ENCODE data around the gene VHLL. TPM values are rescaled to one million over a fixed set of nuclear protein-coding genes. Genes with fewer than 3 reads are reported as not detected.

VHLL gene
- total and polyA plus RNA-seq, 10 of the 15 experiments (the other 5 are each of a cell fraction or from before 2014, with no cell fraction given) = 0.23 TPM; not detected in 9

DNA sequence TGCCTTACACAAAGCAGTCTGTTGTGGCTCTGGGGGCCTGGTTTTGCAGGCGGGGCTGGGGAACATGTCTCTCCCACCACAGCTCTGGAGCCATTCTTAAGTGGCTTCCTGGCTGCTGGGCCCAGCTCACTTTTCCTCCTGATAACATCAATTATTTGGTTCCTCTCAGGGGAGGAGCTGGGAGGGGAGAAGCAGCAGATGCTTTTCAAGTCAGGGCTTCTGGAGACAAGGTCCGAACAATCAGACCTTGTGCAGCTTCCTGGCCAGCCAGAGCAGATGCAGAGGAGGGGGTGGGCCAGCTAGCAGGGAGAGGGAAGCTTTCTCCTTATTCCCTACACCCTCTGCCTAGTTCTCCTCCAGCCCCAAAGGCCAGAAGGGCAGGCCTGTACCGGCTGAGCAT is 47.6 kb downstream of the VHLL start (continued):
- TF ChIP-seq, protein P1, sequence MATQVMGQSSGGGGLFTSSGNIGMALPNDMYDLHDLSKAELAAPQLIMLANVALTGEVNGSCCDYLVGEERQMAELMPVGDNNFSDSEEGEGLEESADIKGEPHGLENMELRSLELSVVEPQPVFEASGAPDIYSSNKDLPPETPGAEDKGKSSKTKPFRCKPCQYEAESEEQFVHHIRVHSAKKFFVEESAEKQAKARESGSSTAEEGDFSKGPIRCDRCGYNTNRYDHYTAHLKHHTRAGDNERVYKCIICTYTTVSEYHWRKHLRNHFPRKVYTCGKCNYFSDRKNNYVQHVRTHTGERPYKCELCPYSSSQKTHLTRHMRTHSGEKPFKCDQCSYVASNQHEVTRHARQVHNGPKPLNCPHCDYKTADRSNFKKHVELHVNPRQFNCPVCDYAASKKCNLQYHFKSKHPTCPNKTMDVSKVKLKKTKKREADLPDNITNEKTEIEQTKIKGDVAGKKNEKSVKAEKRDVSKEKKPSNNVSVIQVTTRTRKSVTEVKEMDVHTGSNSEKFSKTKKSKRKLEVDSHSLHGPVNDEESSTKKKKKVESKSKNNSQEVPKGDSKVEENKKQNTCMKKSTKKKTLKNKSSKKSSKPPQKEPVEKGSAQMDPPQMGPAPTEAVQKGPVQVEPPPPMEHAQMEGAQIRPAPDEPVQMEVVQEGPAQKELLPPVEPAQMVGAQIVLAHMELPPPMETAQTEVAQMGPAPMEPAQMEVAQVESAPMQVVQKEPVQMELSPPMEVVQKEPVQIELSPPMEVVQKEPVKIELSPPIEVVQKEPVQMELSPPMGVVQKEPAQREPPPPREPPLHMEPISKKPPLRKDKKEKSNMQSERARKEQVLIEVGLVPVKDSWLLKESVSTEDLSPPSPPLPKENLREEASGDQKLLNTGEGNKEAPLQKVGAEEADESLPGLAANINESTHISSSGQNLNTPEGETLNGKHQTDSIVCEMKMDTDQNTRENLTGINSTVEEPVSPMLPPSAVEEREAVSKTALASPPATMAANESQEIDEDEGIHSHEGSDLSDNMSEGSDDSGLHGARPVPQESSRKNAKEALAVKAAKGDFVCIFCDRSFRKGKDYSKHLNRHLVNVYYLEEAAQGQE (IDR thresholded peaks at IDR 0.05; ENCODE audit: low read depth, low read length) = no peak
- TF ChIP-seq RELA (IDR thresholded peaks at IDR 0.05; ENCODE audit: borderline replicate concordance, partially characterized antibody) (no peak), HDAC6 (IDR thresholded peaks at IDR 0.05; ENCODE audit: unreplicated experiment) (no peak), PAX8 (IDR thresholded peaks at IDR 0.05) (no peak), POU2F2 (IDR thresholded peaks at IDR 0.05; ENCODE audit: borderline replicate concordance, low read depth, low read length) (no peak), BHLHE40 (IDR thresholded peaks at IDR 0.05; ENCODE audit: borderline replicate concordance in 1 of 2, low read depth in 2 of 2, low read length in 1 of 2) (no peak), ESRRA (IDR thresholded peaks at IDR 0.05; ENCODE audit: low read length) (no peak), TAF1 (IDR thresholded peaks at IDR 0.05; ENCODE audit: borderline replicate concordance, low read depth, low read length) (no peak), IKZF1 (conservative IDR thresholded peaks at IDR 0.05) (no peak)
- TF ChIP-seq, protein P2, sequence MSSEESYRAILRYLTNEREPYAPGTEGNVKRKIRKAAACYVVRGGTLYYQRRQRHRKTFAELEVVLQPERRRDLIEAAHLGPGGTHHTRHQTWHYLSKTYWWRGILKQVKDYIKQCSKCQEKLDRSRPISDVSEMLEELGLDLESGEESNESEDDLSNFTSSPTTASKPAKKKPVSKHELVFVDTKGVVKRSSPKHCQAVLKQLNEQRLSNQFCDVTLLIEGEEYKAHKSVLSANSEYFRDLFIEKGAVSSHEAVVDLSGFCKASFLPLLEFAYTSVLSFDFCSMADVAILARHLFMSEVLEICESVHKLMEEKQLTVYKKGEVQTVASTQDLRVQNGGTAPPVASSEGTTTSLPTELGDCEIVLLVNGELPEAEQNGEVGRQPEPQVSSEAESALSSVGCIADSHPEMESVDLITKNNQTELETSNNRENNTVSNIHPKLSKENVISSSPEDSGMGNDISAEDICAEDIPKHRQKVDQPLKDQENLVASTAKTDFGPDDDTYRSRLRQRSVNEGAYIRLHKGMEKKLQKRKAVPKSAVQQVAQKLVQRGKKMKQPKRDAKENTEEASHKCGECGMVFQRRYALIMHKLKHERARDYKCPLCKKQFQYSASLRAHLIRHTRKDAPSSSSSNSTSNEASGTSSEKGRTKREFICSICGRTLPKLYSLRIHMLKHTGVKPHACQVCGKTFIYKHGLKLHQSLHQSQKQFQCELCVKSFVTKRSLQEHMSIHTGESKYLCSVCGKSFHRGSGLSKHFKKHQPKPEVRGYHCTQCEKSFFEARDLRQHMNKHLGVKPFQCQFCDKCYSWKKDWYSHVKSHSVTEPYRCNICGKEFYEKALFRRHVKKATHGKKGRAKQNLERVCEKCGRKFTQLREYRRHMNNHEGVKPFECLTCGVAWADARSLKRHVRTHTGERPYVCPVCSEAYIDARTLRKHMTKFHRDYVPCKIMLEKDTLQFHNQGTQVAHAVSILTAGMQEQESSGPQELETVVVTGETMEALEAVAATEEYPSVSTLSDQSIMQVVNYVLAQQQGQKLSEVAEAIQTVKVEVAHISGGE (CRISPR knock-in tag; IDR thresholded peaks at IDR 0.05) = no peak
- TF ChIP-seq, protein P3, sequence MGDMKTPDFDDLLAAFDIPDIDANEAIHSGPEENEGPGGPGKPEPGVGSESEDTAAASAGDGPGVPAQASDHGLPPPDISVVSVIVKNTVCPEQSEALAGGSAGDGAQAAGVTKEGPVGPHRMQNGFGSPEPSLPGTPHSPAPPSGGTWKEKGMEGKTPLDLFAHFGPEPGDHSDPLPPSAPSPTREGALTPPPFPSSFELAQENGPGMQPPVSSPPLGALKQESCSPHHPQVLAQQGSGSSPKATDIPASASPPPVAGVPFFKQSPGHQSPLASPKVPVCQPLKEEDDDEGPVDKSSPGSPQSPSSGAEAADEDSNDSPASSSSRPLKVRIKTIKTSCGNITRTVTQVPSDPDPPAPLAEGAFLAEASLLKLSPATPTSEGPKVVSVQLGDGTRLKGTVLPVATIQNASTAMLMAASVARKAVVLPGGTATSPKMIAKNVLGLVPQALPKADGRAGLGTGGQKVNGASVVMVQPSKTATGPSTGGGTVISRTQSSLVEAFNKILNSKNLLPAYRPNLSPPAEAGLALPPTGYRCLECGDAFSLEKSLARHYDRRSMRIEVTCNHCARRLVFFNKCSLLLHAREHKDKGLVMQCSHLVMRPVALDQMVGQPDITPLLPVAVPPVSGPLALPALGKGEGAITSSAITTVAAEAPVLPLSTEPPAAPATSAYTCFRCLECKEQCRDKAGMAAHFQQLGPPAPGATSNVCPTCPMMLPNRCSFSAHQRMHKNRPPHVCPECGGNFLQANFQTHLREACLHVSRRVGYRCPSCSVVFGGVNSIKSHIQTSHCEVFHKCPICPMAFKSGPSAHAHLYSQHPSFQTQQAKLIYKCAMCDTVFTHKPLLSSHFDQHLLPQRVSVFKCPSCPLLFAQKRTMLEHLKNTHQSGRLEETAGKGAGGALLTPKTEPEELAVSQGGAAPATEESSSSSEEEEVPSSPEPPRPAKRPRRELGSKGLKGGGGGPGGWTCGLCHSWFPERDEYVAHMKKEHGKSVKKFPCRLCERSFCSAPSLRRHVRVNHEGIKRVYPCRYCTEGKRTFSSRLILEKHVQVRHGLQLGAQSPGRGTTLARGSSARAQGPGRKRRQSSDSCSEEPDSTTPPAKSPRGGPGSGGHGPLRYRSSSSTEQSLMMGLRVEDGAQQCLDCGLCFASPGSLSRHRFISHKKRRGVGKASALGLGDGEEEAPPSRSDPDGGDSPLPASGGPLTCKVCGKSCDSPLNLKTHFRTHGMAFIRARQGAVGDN (IDR thresholded peaks at IDR 0.05) = no peak

Data from GM12878 (cell line).